ENCODE data around the gene CSTPP1.

DNA sequence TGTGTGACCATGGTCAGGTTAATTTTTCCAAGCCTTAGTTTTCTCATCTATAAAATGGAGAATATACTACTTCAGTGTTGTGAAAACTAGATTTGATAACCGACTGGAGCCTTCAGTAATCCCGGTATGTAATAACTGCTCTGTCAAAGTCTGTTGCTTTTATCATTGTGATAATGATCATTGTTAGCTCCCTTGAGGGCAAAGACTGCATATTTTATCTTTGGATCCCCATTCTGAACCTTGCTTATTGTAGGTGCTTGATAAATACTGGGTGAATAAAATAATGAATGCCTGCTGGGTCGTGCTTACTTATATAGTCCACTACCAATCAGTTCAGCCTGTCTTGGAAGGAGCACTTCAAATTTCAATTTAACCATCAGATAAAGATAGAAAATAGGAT, 134.8 kb downstream of the CSTPP1 start:
- TF ChIP-seq, protein P1, sequence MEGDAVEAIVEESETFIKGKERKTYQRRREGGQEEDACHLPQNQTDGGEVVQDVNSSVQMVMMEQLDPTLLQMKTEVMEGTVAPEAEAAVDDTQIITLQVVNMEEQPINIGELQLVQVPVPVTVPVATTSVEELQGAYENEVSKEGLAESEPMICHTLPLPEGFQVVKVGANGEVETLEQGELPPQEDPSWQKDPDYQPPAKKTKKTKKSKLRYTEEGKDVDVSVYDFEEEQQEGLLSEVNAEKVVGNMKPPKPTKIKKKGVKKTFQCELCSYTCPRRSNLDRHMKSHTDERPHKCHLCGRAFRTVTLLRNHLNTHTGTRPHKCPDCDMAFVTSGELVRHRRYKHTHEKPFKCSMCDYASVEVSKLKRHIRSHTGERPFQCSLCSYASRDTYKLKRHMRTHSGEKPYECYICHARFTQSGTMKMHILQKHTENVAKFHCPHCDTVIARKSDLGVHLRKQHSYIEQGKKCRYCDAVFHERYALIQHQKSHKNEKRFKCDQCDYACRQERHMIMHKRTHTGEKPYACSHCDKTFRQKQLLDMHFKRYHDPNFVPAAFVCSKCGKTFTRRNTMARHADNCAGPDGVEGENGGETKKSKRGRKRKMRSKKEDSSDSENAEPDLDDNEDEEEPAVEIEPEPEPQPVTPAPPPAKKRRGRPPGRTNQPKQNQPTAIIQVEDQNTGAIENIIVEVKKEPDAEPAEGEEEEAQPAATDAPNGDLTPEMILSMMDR (IDR thresholded peaks at IDR 0.05; ENCODE audit: poor library complexity, severe bottlenecking), result no peak
- TF ChIP-seq RAD21 (conservative IDR thresholded peaks at IDR 0.05), result no peak
